K562 (cell line): Measurements from ENCODE around the gene PCCA. TPM values are rescaled to one million over a fixed set of nuclear protein-coding genes. Genes with fewer than 3 reads are reported as not detected.

Experiments
- ATAC-seq: fragments of 200-7000 bp; cut with Tn5 transposase; 3 replicates; pipeline ENCODE4 v1.9.1; 2020; ENCODE audit warnings: moderate library complexity
- BruUV-seq: library from RNA; stranded (reverse); fragments of 400-500 nt; replicated peaks from 2 replicates; lab custom pipeline; 2021; lab: Mats Ljungman, UMichigan
- CTCF ChIA-PET: fragments of 300-600 bp; formaldehyde crosslinking; extraction: SDS; loops from one replicate; lab custom pipeline; 2021; ENCODE audit warnings: low intra/inter-chr PET ratio; lab: Yijun Ruan, JAX
- POLR2A ChIA-PET: fragments of 300-600, 350-650 bp; sonication (Branson Sonifier 250); formaldehyde crosslinking; extraction: SDS; loops from one replicate; lab custom pipeline; 2021; ENCODE audit warnings: antibody characterized with exemption, inconsistent platforms; lab: Yijun Ruan, JAX
- DNase-seq, 4 experiments: peaks; one replicate each; pipeline versions ENCODE4 v3.0.0 to v3.0.0-alpha.2; 2011 to 2018; ENCODE audit warnings: low spot score in 3 of 4, mixed read lengths in 3 of 4; ENCODE audit errors: extremely low read depth in 1 of 4
- FAIRE-seq: peaks from 2 replicates; lab custom pipeline; 2011; peaks lifted over from hg19 to GRCh38; lab: Jason Lieb, UNC
- H2AFZ ChIP-seq: 2 replicates; pipeline ENCODE4 v1.6.0; 2011; ENCODE audit warnings: low read depth, low read length, control low read depth, inconsistent platforms
- H3K27ac ChIP-seq: fragments of 200-600 bp; 3 replicates; pipeline ENCODE4 v1.8.0; 2011; ENCODE audit warnings: low read depth, mild to moderate bottlenecking, control low read depth, inconsistent platforms, low read length, moderate library complexity, mixed read lengths; ENCODE audit errors: extremely low read depth
- H3K27me3 ChIP-seq, 2 experiments: fragments of 300-600 bp in 1 of 2; 2 replicates in 1 of 2; 3 replicates in 1 of 2; pipeline versions ENCODE4 v1.6.0 to v1.8.0; 2011; ENCODE audit warnings: inconsistent platforms in 2 of 2, low read length in 2 of 2, mild to moderate bottlenecking in 1 of 2, mixed read lengths in 1 of 2, moderate library complexity in 1 of 2; ENCODE audit not compliant: control insufficient read depth in 2 of 2, insufficient read depth in 2 of 2
- H3K36me3 ChIP-seq: fragments of 300-600 bp; 3 replicates; pipeline ENCODE4 v1.8.0; 2011; ENCODE audit warnings: mild to moderate bottlenecking, low read length, inconsistent platforms; ENCODE audit not compliant: control insufficient read depth, insufficient read depth
- H3K4me1 ChIP-seq, 2 experiments: fragments of 200-600 bp in 1 of 2; replicated peaks in 1 of 2; 2 replicates in 1 of 2; 3 replicates in 1 of 2; pipeline versions ENCODE4 v1.5.1 to v1.8.0; 2011; ENCODE audit warnings: inconsistent platforms in 2 of 2, low read length in 2 of 2, mild to moderate bottlenecking in 1 of 2, mixed read lengths in 1 of 2, moderate library complexity in 1 of 2; ENCODE audit not compliant: control insufficient read depth in 2 of 2, insufficient read depth in 2 of 2
- H3K4me2 ChIP-seq: 2 replicates; pipeline ENCODE4 v1.6.1; 2011; ENCODE audit warnings: low read length, control low read depth, inconsistent platforms, mixed read lengths; ENCODE audit not compliant: insufficient read depth
- H3K4me3 ChIP-seq: fragments of 200-600 bp; sonication (generic), shearing (Covaris generic); 2 replicates; pipeline ENCODE4 v1.5.1; 2016; ENCODE audit warnings: control low read depth, inconsistent platforms
- H3K79me2 ChIP-seq: fragments of 200-600 bp; 3 replicates; pipeline ENCODE4 v1.8.0; 2011; ENCODE audit warnings: low read length, inconsistent platforms; ENCODE audit not compliant: control insufficient read depth, insufficient read depth
- H3K9ac ChIP-seq, 2 experiments: 2 replicates each; pipeline versions ENCODE4 v1.6.0 to v1.6.1; 2011; ENCODE audit warnings: low read depth in 2 of 2, low read length in 2 of 2, control low read depth in 1 of 2, inconsistent platforms in 1 of 2, mild to moderate bottlenecking in 1 of 2, mixed read lengths in 1 of 2; ENCODE audit not compliant: insufficient read depth in 1 of 2
- H3K9me1 ChIP-seq: one replicate; pipeline ENCODE4 v1.6.0; 2011; ENCODE audit warnings: inconsistent platforms, mild to moderate bottlenecking, low read length, moderate library complexity; ENCODE audit not compliant: control insufficient read depth, insufficient read depth
- H3K9me3 ChIP-seq: replicated peaks from 2 replicates; pipeline ENCODE4 v1.5.1; 2011; ENCODE audit warnings: low read depth, low read length, inconsistent platforms; ENCODE audit not compliant: control insufficient read depth, insufficient read depth
- H4K20me1 ChIP-seq: replicated peaks from 2 replicates; pipeline ENCODE4 v1.6.1; 2011; ENCODE audit warnings: low read length, inconsistent platforms, mixed read lengths; ENCODE audit not compliant: control insufficient read depth, insufficient read depth
- BRD9 ChIP-seq: fragments of 450-650 bp; IDR thresholded peaks from 2 replicates; pipeline ENCODE4 v1.6.1; 2018; ENCODE audit warnings: low read depth; ENCODE audit not compliant: partially characterized antibody
- ESRRA ChIP-seq: fragments of 450-650 bp; IDR thresholded peaks from 2 replicates; pipeline ENCODE4 v1.6.1; 2014; ENCODE audit warnings: low read depth, mild to moderate bottlenecking, moderate library complexity, borderline replicate concordance
- HNRNPUL1 ChIP-seq: fragments of 200-400 bp; formaldehyde crosslinking; IDR thresholded peaks from 2 replicates; pipeline ENCODE4 v1.6.1; 2017; ENCODE audit warnings: low read length
- KLF13 ChIP-seq: fragments of 450-650 bp; IDR thresholded peaks from 2 replicates; pipeline ENCODE4 v1.6.1; 2016; ENCODE audit warnings: missing genetic modification characterization, low read depth, mild to moderate bottlenecking, missing compliant biosample characterization, moderate library complexity, borderline replicate concordance
- KLF6 ChIP-seq: fragments of 250-450 bp; sonication (Bioruptor Pico); IDR thresholded peaks from 2 replicates; pipeline ENCODE4 v1.4.0; 2020; ENCODE audit warnings: mild to moderate bottlenecking, moderate library complexity, borderline replicate concordance
- MED1 ChIP-seq: sonication (generic); formaldehyde crosslinking; IDR thresholded peaks from 2 replicates; pipeline ENCODE4 v1.8.1; 2023; ENCODE audit warnings: missing genetic modification reagents, borderline replicate concordance
- NUFIP1 ChIP-seq: fragments of 450-650 bp; IDR thresholded peaks from 2 replicates; pipeline ENCODE4 v1.6.1; 2018; ENCODE audit not compliant: partially characterized antibody
- STAT5A ChIP-seq: IDR thresholded peaks from 2 replicates; pipeline ENCODE4 v1.6.1; 2012; ENCODE audit warnings: low read length, inconsistent platforms, borderline replicate concordance
- TBL1XR1 ChIP-seq, 2 experiments: IDR thresholded peaks; 2 replicates each; pipeline ENCODE4 v1.6.1; 2012; ENCODE audit warnings: improper control_type of control experiment in 2 of 2, low read length in 2 of 2, mild to moderate bottlenecking in 1 of 2
- TCFL5 ChIP-seq: fragments of 250-450 bp; sonication (Bioruptor Pico); conservative IDR thresholded peaks from 2 replicates; pipeline ENCODE4 v1.6.1; 2021; ENCODE audit warnings: mild to moderate bottlenecking, moderate library complexity, matching md5 sums
- XRCC3 ChIP-seq: fragments of 450-650 bp; IDR thresholded peaks from 2 replicates; pipeline ENCODE4 v1.6.1; 2017; ENCODE audit warnings: mild to moderate bottlenecking, moderate library complexity
- XRCC4 ChIP-seq: IDR thresholded peaks from one replicate; pipeline ENCODE4 v1.6.1; 2011; ENCODE audit not compliant: insufficient read depth, insufficient read length; ENCODE audit errors: extremely low read depth
- ZNF324 ChIP-seq: fragments of 250-450 bp; sonication (Bioruptor Pico); IDR thresholded peaks from 2 replicates; pipeline ENCODE4 v1.4.0; 2020; ENCODE audit warnings: mild to moderate bottlenecking
- ZNF57 ChIP-seq: fragments of 450-650 bp; formaldehyde crosslinking; IDR thresholded peaks from 2 replicates; pipeline ENCODE4 v1.4.0; 2020; ENCODE audit warnings: mild to moderate bottlenecking, moderate library complexity
- WGBS: fragments of 100-300 bp; shearing (Covaris generic); methylation state at CpG from one replicate; pipeline ENCODE4 v1.1.6; 2016; ENCODE audit warnings: low coverage, mixed read lengths; ENCODE audit not compliant: insufficient coverage; ENCODE audit errors: missing lambda C conversion rate; 5-methylcytosine and 5-hydroxymethylcytosine counted together
- in situ Hi-C: fragments of 300-500 bp; cut with MboI; formaldehyde crosslinking; loops from 4 replicates; pipeline ENCODE4 v1.15.0; 2018; ENCODE audit warnings: inconsistent platforms, mixed read lengths
- intact Hi-C: fragments of 100-400 bp; cut with micrococcal nuclease; formaldehyde crosslinking; loops from 2 replicates; pipeline ENCODE4 v1.14.2; 2022
- polyA plus RNA-seq, 8 experiments: library from polyadenylated mRNA; depleted of rRNA in 4 of 8; stranded (reverse) in 5 of 8; unstranded in 3 of 8; fragments of >200 nt; fragmentation: Nextera tagmentation in 2 of 8; fragmentation: Illumina TruSeq in 1 of 8; extraction: Ambion mirVana in 2 of 8; extraction: Trizol in 1 of 8; gene quantifications; 2 replicates each; pipeline versions ENCODE4 v1.2.1 to v1.2.3, GENCODE V29; 2011 to 2014; ENCODE audit warnings: inconsistent platforms in 1 of 8, missing spikeins in 1 of 8
- total RNA-seq, 7 experiments: library from RNA; depleted of rRNA in 6 of 7; stranded (reverse); fragments of >200 nt in 6 of 7; fragmentation: Illumina TruSeq in 2 of 7; extraction: Trizol in 2 of 7; gene quantifications; 2 replicates each; pipeline versions ENCODE4 v1.2.1 to v1.2.3, GENCODE V29; 2011 to 2021; ENCODE audit warnings: low replicate concordance in 1 of 7
- TF ChIP-seq, protein P1 (sequence below): sonication (generic); formaldehyde crosslinking; IDR thresholded peaks from 2 replicates; pipeline ENCODE4 v1.8.1; 2023; ENCODE audit warnings: mild to moderate bottlenecking, missing genetic modification reagents, moderate library complexity
- TF ChIP-seq, protein P2 (sequence below), 2 experiments: IDR thresholded peaks; 2 replicates each; pipeline ENCODE4 v1.6.1; 2011; ENCODE audit warnings: borderline replicate concordance in 1 of 2, control low read depth in 1 of 2, low read depth in 1 of 2, low read length in 1 of 2, mild to moderate bottlenecking in 1 of 2, mixed read lengths in 1 of 2, moderate library complexity in 1 of 2; ENCODE audit not compliant: insufficient read depth in 1 of 2, insufficient read length in 1 of 2, poor library complexity in 1 of 2, severe bottlenecking in 1 of 2; ENCODE audit errors: extremely low read depth in 1 of 2
- TF ChIP-seq, protein P3 (sequence below), 2 experiments: IDR thresholded peaks; 2 replicates each; pipeline ENCODE4 v1.6.1; 2012; ENCODE audit warnings: improper control_type of control experiment in 2 of 2, low read depth in 2 of 2, low read length in 2 of 2, borderline replicate concordance in 1 of 2

Gene PCCA
- total and polyA plus RNA-seq, 9 of the 15 experiments (the other 6 are each of a cell fraction or from before 2014, with no cell fraction given) = 5.2 to 14.1 (median 9.7) TPM

DNA sequence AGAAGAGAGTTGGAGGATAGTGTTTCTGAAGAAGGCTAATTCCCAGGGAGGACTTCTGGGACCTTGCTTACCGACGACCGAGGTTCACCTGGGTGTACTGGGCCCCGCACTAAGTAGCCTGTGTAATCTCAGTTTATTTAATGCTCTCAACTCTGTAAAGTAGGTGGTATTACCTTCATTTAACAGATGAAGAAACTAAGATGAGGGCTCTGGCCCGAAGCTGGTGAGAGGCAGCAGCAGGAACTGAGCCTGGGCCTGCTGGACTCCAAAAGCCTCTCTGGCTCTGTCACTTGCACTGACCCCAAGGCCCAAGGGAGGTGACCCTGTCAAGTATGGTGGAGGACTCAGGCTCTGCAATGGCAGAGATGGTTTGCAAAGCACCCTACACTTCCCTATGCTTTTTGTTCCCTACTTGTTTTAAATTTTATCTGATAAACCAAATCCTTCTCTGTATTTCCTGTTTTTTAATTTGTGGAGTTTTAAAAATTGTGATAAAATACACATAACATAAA, 449.1 kb downstream of the PCCA start:
- H3K36me3 ChIP-seq = no peaks in the 10 kb centered on the region
- H3K4me1 ChIP-seq = no peaks in the 10 kb centered on the region; a peak in 1 of 5 replicates
- peaks cover 0 to 17% of the 10 kb centered on the region in 2 experiments; a peak in 3 of 5 replicates for H3K27me3 ChIP-seq
- intact Hi-C loops = no loop called here
- FAIRE-seq (no peak), ATAC-seq (no peak), DNase-seq (no peak)
- H3K9ac ChIP-seq = no peak overlapping the region
- in situ Hi-C loops = loop anchor here (25.0 kb wide), 1 partner anchor 876 kb away; no protein-coding TSS in a partner anchor
- POLR2A ChIA-PET = no interaction called here
- no peaks in the 10 kb centered on the region for H3K9me3 ChIP-seq
- H2AFZ ChIP-seq = no peak overlapping the region
- no peak overlapping the region for H3K27ac ChIP-seq
- no peaks in the 10 kb centered on the region for H3K79me2 ChIP-seq
- no peak overlapping the region for H3K4me3 ChIP-seq
- no peaks in the 10 kb centered on the region for H3K9me1 ChIP-seq
- WGBS = 13% methylated on average over 5 of the region's 5 CpGs
- no TSS peak for BruUV-seq
- H3K4me2 ChIP-seq = no peak overlapping the region
- CTCF ChIA-PET = no interaction called here
- H4K20me1 ChIP-seq = 0 out of 2 replicates have a peak, but pooled peaks cover 3% of the 10 kb centered on the region
- TF ChIP-seq MED1 (CRISPR knock-in tag) (no peak), NUFIP1 (no peak), STAT5A (no peak), TCFL5 (CRISPR knock-in tag) (no peak), XRCC3 (no peak), KLF6 (no peak), ZNF57 (no peak), XRCC4 (no peak), TBL1XR1 (IDR thresholded peaks at IDR 0.05; ENCODE audit: low read length in 2 of 2) (no peak), KLF13 (tag) (no peak), ZNF324 (CRISPR knock-in tag) (no peak), BRD9 (no peak), HNRNPUL1 (no peak), ESRRA (no peak)
- TF ChIP-seq, protein P1, sequence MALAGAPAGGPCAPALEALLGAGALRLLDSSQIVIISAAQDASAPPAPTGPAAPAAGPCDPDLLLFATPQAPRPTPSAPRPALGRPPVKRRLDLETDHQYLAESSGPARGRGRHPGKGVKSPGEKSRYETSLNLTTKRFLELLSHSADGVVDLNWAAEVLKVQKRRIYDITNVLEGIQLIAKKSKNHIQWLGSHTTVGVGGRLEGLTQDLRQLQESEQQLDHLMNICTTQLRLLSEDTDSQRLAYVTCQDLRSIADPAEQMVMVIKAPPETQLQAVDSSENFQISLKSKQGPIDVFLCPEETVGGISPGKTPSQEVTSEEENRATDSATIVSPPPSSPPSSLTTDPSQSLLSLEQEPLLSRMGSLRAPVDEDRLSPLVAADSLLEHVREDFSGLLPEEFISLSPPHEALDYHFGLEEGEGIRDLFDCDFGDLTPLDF (CRISPR knock-in tag) = no peak
- TF ChIP-seq, protein P2, sequence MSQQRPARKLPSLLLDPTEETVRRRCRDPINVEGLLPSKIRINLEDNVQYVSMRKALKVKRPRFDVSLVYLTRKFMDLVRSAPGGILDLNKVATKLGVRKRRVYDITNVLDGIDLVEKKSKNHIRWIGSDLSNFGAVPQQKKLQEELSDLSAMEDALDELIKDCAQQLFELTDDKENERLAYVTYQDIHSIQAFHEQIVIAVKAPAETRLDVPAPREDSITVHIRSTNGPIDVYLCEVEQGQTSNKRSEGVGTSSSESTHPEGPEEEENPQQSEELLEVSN (IDR thresholded peaks at IDR 0.05; ENCODE audit: borderline replicate concordance in 1 of 2, extremely low read depth in 1 of 2, insufficient read depth in 1 of 2, insufficient read length in 1 of 2, low read depth in 1 of 2, low read length in 1 of 2, poor library complexity in 1 of 2, severe bottlenecking in 1 of 2) = no peak
- TF ChIP-seq, protein P3, sequence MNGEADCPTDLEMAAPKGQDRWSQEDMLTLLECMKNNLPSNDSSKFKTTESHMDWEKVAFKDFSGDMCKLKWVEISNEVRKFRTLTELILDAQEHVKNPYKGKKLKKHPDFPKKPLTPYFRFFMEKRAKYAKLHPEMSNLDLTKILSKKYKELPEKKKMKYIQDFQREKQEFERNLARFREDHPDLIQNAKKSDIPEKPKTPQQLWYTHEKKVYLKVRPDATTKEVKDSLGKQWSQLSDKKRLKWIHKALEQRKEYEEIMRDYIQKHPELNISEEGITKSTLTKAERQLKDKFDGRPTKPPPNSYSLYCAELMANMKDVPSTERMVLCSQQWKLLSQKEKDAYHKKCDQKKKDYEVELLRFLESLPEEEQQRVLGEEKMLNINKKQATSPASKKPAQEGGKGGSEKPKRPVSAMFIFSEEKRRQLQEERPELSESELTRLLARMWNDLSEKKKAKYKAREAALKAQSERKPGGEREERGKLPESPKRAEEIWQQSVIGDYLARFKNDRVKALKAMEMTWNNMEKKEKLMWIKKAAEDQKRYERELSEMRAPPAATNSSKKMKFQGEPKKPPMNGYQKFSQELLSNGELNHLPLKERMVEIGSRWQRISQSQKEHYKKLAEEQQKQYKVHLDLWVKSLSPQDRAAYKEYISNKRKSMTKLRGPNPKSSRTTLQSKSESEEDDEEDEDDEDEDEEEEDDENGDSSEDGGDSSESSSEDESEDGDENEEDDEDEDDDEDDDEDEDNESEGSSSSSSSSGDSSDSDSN (IDR thresholded peaks at IDR 0.05; ENCODE audit: borderline replicate concordance in 1 of 2, low read depth in 2 of 2, low read length in 2 of 2) = no peak
